H9 (cell line): ENCODE data around the gene ZNF467. TPM values are rescaled to one million over a fixed set of nuclear protein-coding genes. Genes with fewer than 3 reads are reported as not detected.

ENCODE experiments used
- DNase-seq: peaks from one replicate; pipeline ENCODE4 v3.0.0-alpha.2; 2017
- H2AFZ ChIP-seq: one replicate; pipeline ENCODE4 v1.6.1; 2013; ENCODE audit warnings: mild to moderate bottlenecking, low read length, control low read depth, moderate library complexity
- H2AK5ac ChIP-seq: 2 replicates; pipeline ENCODE4 v1.6.1; 2013; ENCODE audit warnings: low read length, control low read depth, mixed read lengths; ENCODE audit not compliant: insufficient read length
- H2BK120ac ChIP-seq: one replicate; pipeline ENCODE4 v1.6.1; 2013; ENCODE audit warnings: low read depth, mild to moderate bottlenecking, low read length, control low read depth, inconsistent platforms; ENCODE audit not compliant: poor library complexity, severe bottlenecking
- H2BK12ac ChIP-seq: 2 replicates; pipeline ENCODE4 v1.6.1; 2013; ENCODE audit warnings: low read length, control low read depth, mixed read lengths, low read depth; ENCODE audit not compliant: insufficient read length
- H2BK15ac ChIP-seq: 2 replicates; pipeline ENCODE4 v1.6.1; 2013; ENCODE audit warnings: low read depth, low read length, control low read depth
- H2BK20ac ChIP-seq: one replicate; pipeline ENCODE4 v1.6.1; 2013; ENCODE audit warnings: low read depth, mild to moderate bottlenecking, low read length, control low read depth, inconsistent platforms; ENCODE audit not compliant: poor library complexity, severe bottlenecking
- H2BK5ac ChIP-seq: 2 replicates; pipeline ENCODE4 v1.6.1; 2013; ENCODE audit warnings: low read length, control low read depth, mixed read lengths; ENCODE audit not compliant: insufficient read length
- H3K14ac ChIP-seq: 2 replicates; pipeline ENCODE4 v1.6.1; 2013; ENCODE audit warnings: low read length, control low read depth; ENCODE audit not compliant: insufficient read depth
- H3K18ac ChIP-seq: 2 replicates; pipeline ENCODE4 v1.6.1; 2013; ENCODE audit warnings: low read depth, mild to moderate bottlenecking, mixed read lengths, low read length, control low read depth; ENCODE audit not compliant: insufficient read length
- H3K23ac ChIP-seq: 2 replicates; pipeline ENCODE4 v1.6.1; 2013; ENCODE audit warnings: low read length, control low read depth, mixed read lengths, low read depth; ENCODE audit not compliant: insufficient read length
- H3K23me2 ChIP-seq: 2 replicates; pipeline ENCODE4 v1.6.1; 2013; ENCODE audit warnings: low read depth, mild to moderate bottlenecking, mixed read lengths, low read length, control low read depth; ENCODE audit not compliant: insufficient read length, poor library complexity, severe bottlenecking
- H3K27ac ChIP-seq: 2 replicates; pipeline ENCODE4 v1.5.1; 2013; ENCODE audit warnings: low read length, control low read depth, mixed read lengths, low read depth; ENCODE audit not compliant: insufficient read length
- H3K27me3 ChIP-seq: 2 replicates; pipeline ENCODE4 v1.6.1; 2013; ENCODE audit warnings: low read length, control low read depth, inconsistent platforms; ENCODE audit not compliant: insufficient read depth
- H3K4ac ChIP-seq: 2 replicates; pipeline ENCODE4 v1.6.1; 2013; ENCODE audit warnings: low read depth, mild to moderate bottlenecking, control low read depth, inconsistent platforms, low read length, moderate library complexity
- H3K4me1 ChIP-seq: 2 replicates; pipeline ENCODE4 v1.6.1; 2013; ENCODE audit warnings: low read length, control low read depth, inconsistent platforms; ENCODE audit not compliant: insufficient read depth
- H3K4me2 ChIP-seq: 2 replicates; pipeline ENCODE4 v1.6.1; 2013; ENCODE audit warnings: low read length, control low read depth, mixed read lengths; ENCODE audit not compliant: insufficient read length, insufficient read depth
- H3K56ac ChIP-seq: 2 replicates; pipeline ENCODE4 v1.6.1; 2013; ENCODE audit warnings: low read depth, mild to moderate bottlenecking, mixed read lengths, low read length, control low read depth; ENCODE audit not compliant: insufficient read length
- H3K79me1 ChIP-seq: 2 replicates; pipeline ENCODE4 v1.6.1; 2013; ENCODE audit warnings: low read depth, mild to moderate bottlenecking, moderate library complexity, low read length, control low read depth, inconsistent platforms; ENCODE audit not compliant: insufficient read depth, poor library complexity, severe bottlenecking
- H3K79me2 ChIP-seq: 2 replicates; pipeline ENCODE4 v1.6.1; 2013; ENCODE audit warnings: low read length, control low read depth, inconsistent platforms; ENCODE audit not compliant: insufficient read depth
- H3K9ac ChIP-seq: 2 replicates; pipeline ENCODE4 v1.6.1; 2013; ENCODE audit warnings: low read length, control low read depth, mixed read lengths; ENCODE audit not compliant: insufficient read length; ENCODE audit errors: extremely low read depth
- H3K9me3 ChIP-seq: one replicate; pipeline ENCODE4 v1.6.1; 2013; ENCODE audit warnings: low read depth, low read length, inconsistent platforms; ENCODE audit not compliant: control insufficient read depth
- H3T11ph ChIP-seq: one replicate; pipeline ENCODE4 v1.6.1; 2013; ENCODE audit warnings: mild to moderate bottlenecking, low read length, control low read depth, inconsistent platforms
- H4K20me1 ChIP-seq: one replicate; pipeline ENCODE4 v1.6.1; 2013; ENCODE audit not compliant: control insufficient read depth, insufficient read length, insufficient read depth
- H4K5ac ChIP-seq: 2 replicates; pipeline ENCODE4 v1.6.1; 2013; ENCODE audit warnings: low read depth, mild to moderate bottlenecking, mixed read lengths, low read length, control low read depth; ENCODE audit not compliant: insufficient read length
- H4K8ac ChIP-seq: replicated peaks from 2 replicates; pipeline ENCODE4 v1.6.1; 2013; ENCODE audit warnings: low read length, control low read depth, mixed read lengths, low read depth; ENCODE audit not compliant: insufficient read length
- H4K91ac ChIP-seq: 2 replicates; pipeline ENCODE4 v1.6.1; 2013; ENCODE audit warnings: low read depth, mild to moderate bottlenecking, moderate library complexity, mixed read lengths, low read length, control low read depth; ENCODE audit not compliant: insufficient read length
- H3K27ac Mint-ChIP-seq, 3 experiments: 2 replicates in 2 of 3; 3 replicates in 1 of 3; pipeline ENCODE4 v1.8.0; 2020 to 2021; ENCODE audit warnings: mixed read lengths in 3 of 3, mild to moderate bottlenecking in 1 of 3, moderate library complexity in 1 of 3
- H3K27me3 Mint-ChIP-seq: 2 replicates; pipeline ENCODE4 v1.8.0; 2021; ENCODE audit warnings: low read depth, mild to moderate bottlenecking, moderate library complexity, mixed read lengths
- H3K36me3 Mint-ChIP-seq, 3 experiments: 2 replicates in 2 of 3; 3 replicates in 1 of 3; pipeline ENCODE4 v1.8.0; 2020 to 2021; ENCODE audit warnings: low read depth in 3 of 3, mixed read lengths in 3 of 3; ENCODE audit not compliant: insufficient read depth in 1 of 3
- H3K4me1 Mint-ChIP-seq, 2 experiments: 2 replicates each; pipeline ENCODE4 v1.8.0; 2020; ENCODE audit warnings: mixed read lengths in 2 of 2
- H3K4me3 Mint-ChIP-seq, 2 experiments: 2 replicates in 1 of 2; 3 replicates in 1 of 2; pipeline ENCODE4 v1.8.0; 2020 to 2021; ENCODE audit warnings: mild to moderate bottlenecking in 2 of 2, mixed read lengths in 2 of 2, moderate library complexity in 1 of 2
- H3K9me3 Mint-ChIP-seq, 2 experiments: 2 replicates in 1 of 2; 3 replicates in 1 of 2; pipeline ENCODE4 v1.8.0; 2020; ENCODE audit warnings: mild to moderate bottlenecking in 2 of 2, mixed read lengths in 2 of 2, moderate library complexity in 1 of 2
- CTCF ChIP-seq: fragments of 200-600 bp; sonication (generic); conservative IDR thresholded peaks from 3 replicates; pipeline ENCODE4 v1.8.0; 2021; ENCODE audit warnings: antibody characterized with exemption, mild to moderate bottlenecking
- WGBS: extraction: QIAGEN DNeasy Blood & Tissue Kit; methylation state at CpG from one replicate; pipeline ENCODE4 v1.1.7; 2013; ENCODE audit warnings: missing lambda C conversion rate, low lambda C conversion rate, mixed read lengths; ENCODE audit not compliant: insufficient read length; ENCODE audit errors: extremely low coverage; 5-methylcytosine and 5-hydroxymethylcytosine counted together
- total RNA-seq: library from RNA; stranded (reverse); gene quantifications from 2 replicates; pipeline ENCODE4 v1.2.1, GENCODE V29; 2021

The ZNF467 gene
- total RNA-seq, 1 experiment from 2014 or later: 0.31 TPM

- peaks cover 12 to 15% of the 10 kb centered on the region in 2 experiments for H3K4me1 Mint-ChIP-seq
- H3K4me2 ChIP-seq: no peak overlapping the region
Measured at GRCh38 chr7:149716932-149717307, 56.5 kb downstream of the ZNF467 start.

More at GRCh38 chr7:149716932-149717307, 56.5 kb downstream of the ZNF467 start:
- Mint-ChIP-seq H3K27me3 (peaks cover 11% of the 10 kb centered on the region), H3K27ac (no peak overlapping the region), H3K36me3 (peaks cover 4 to 31% (median 14%) of the 10 kb centered on the region in 3 experiments), H3K9me3 (peaks cover 1 to 2% of the 10 kb centered on the region in 2 experiments; a peak in 4 of 5 replicates), H3K4me3 (peak overlapping the region in 1 of 2 experiments; percentile 91; a peak in 1 of 5 replicates)
- Histone ChIP-seq H3K79me1 (peaks cover 3% of the 10 kb centered on the region), H3K4me1 (peaks cover 3% of the 10 kb centered on the region; the same call in 1 of the 2 replicates), H2AK5ac (no peak overlapping the region), H4K5ac (no peak overlapping the region), H3K23me2 (no peaks in the 10 kb centered on the region), H3K4ac (no peak overlapping the region), H3T11ph (no peak overlapping the region), H3K9me3 (no peaks in the 10 kb centered on the region), H2BK20ac (no peak overlapping the region), H2AFZ (no peak overlapping the region), H3K18ac (no peak overlapping the region), H3K23ac (no peak overlapping the region), H3K27me3 (no peaks in the 10 kb centered on the region), H2BK120ac (no peak overlapping the region), H3K79me2 (no peaks in the 10 kb centered on the region), H3K56ac (no peak overlapping the region), H2BK12ac (no peak overlapping the region), H3K27ac (no peak overlapping the region), H2BK15ac (no peak overlapping the region), H3K9ac (no peak overlapping the region), H3K14ac (no peak overlapping the region), H4K8ac (no peak overlapping the region), H4K20me1 (no peaks in the 10 kb centered on the region), H2BK5ac (no peak overlapping the region), H4K91ac (no peak overlapping the region)
- no CpG with 5 or more reads among the region's 4 CpGs for WGBS
- TF ChIP-seq CTCF: no peak
- DNase-seq: peak; percentile 17
